ENCODE data around the gene ARFGAP1.

DNA sequence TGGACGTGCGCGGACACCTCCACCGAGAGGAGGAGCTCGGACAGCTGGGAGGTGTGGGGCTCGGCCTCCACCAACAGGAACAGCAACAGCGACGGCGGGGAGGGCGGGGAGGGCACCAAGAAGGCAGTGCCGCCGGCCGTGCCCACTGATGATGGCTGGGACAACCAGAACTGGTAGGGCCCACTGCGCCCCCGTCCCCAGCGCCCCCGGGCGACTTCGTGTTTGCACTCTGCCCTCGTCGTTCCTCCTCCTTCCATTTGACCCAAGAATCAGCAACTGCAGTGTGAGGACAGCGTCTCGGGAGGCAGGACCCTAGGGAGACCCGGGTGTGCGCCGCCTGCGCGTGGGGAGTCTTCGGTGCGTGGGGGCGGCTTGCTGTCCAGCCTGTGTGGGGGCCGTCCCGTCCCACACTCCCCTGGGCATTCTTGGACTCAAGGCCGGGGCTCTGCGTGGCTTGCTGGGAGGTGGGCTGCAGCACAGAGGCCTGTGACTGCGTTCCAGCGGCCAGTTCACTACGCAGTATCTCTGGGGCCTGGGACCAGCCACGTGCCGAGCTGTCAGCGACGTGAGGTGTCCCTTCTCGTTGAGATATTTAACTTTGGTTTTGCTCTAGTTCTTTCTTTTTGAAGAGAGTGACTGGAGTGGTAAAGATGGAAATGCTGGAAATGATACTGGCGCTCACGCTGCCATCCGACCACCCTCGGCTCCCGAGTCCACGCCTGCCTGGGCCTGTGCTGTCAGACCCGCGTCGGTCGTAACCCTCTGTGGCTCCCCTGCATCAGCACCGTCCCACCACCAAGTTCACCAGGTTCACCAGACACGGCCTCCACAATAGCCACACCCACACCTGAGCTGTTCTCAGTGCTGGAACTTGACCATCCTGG is 15.3 kb downstream of the ARFGAP1 start:
- TF ChIP-seq, protein P1, sequence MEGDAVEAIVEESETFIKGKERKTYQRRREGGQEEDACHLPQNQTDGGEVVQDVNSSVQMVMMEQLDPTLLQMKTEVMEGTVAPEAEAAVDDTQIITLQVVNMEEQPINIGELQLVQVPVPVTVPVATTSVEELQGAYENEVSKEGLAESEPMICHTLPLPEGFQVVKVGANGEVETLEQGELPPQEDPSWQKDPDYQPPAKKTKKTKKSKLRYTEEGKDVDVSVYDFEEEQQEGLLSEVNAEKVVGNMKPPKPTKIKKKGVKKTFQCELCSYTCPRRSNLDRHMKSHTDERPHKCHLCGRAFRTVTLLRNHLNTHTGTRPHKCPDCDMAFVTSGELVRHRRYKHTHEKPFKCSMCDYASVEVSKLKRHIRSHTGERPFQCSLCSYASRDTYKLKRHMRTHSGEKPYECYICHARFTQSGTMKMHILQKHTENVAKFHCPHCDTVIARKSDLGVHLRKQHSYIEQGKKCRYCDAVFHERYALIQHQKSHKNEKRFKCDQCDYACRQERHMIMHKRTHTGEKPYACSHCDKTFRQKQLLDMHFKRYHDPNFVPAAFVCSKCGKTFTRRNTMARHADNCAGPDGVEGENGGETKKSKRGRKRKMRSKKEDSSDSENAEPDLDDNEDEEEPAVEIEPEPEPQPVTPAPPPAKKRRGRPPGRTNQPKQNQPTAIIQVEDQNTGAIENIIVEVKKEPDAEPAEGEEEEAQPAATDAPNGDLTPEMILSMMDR (IDR thresholded peaks at IDR 0.05; ENCODE audit: low read depth, low read length, poor library complexity, severe bottlenecking), result no peak
- TF ChIP-seq EZH2phosphoT487 (IDR thresholded peaks at IDR 0.05; ENCODE audit: borderline replicate concordance, low read length), result no peak

All from DOHH2 (cell line).